MV-4-11 (cell line): Measurements from ENCODE around the gene KCNG4.
"Not testable (repeated sequence)": the region's sequence is repeated elsewhere in the genome, so short reads cannot be mapped to it uniquely, and the experiment has no call there.

Experiments
- DNase-seq: peaks from one replicate; lab custom pipeline; 2025; lab: John Stamatoyannopoulos, UW

Gene KCNG4

GRCh38 chr16:84234321-84235241 lies 5.2 kb downstream of the KCNG4 start:
- DNase-seq: no peak

GRCh38 chr16:84233748-84234147 lies 6.1 kb downstream of the KCNG4 start:
- no peak for DNase-seq

- DNase-seq: no peak
These were observed 6.8 kb downstream of the KCNG4 start for GRCh38 chr16:84232969-84233368.

- no peak for DNase-seq
These were observed 7.8 kb downstream of the KCNG4 start for GRCh38 chr16:84232060-84232459.

GRCh38 chr16:84229471-84229870 lies 10.3 kb downstream of the KCNG4 start:
- no peak for DNase-seq

GRCh38 chr16:84228256-84228838 lies 11.5 kb downstream of the KCNG4 start:
- peak; percentile 32 for DNase-seq

- DNase-seq: no peak
These were observed 12.3 kb downstream of the KCNG4 start for GRCh38 chr16:84227548-84227947.

GRCh38 chr16:84226026-84226425 lies 13.8 kb downstream of the KCNG4 start:
- DNase-seq: no peak

- DNase-seq: no peak
These were observed 14.2 kb downstream of the KCNG4 start for GRCh38 chr16:84225571-84225970.

GRCh38 chr16:84225126-84225525 lies 14.7 kb downstream of the KCNG4 start:
- DNase-seq: no peak

GRCh38 chr16:84224554-84224953 lies 15.3 kb downstream of the KCNG4 start:
- DNase-seq: no peak

- no peak for DNase-seq
These were observed 16.4 kb downstream of the KCNG4 start for GRCh38 chr16:84223456-84223855.

GRCh38 chr16:84220851-84221250 lies 19.0 kb downstream of the KCNG4 start:
- no peak for DNase-seq

GRCh38 chr16:84218956-84219355 lies 20.9 kb downstream of the KCNG4 start:
- DNase-seq: no peak

- no peak for DNase-seq
These were observed 21.5 kb downstream of the KCNG4 start for GRCh38 chr16:84218176-84218823.

- not testable (repeated sequence) for DNase-seq
These were observed 23.7 kb downstream of the KCNG4 start for GRCh38 chr16:84216144-84216543.

GRCh38 chr16:84215531-84215930 lies 24.3 kb downstream of the KCNG4 start:
- no peak for DNase-seq

GRCh38 chr16:84214451-84215066 lies 25.3 kb downstream of the KCNG4 start:
- no peak for DNase-seq

- DNase-seq: no peak
These were observed 27.2 kb downstream of the KCNG4 start for GRCh38 chr16:84212631-84213030.

- DNase-seq: no peak
These were observed 27.7 kb downstream of the KCNG4 start for GRCh38 chr16:84212154-84212553.

- DNase-seq: no peak
These were observed 29.8 kb downstream of the KCNG4 start for GRCh38 chr16:84209989-84210388.

- no peak for DNase-seq
These were observed 31.9 kb downstream of the KCNG4 start for GRCh38 chr16:84207879-84208278.

GRCh38 chr16:84207251-84207650 lies 32.6 kb downstream of the KCNG4 start:
- DNase-seq: no peak
